Dendritic cell treated with granulocyte-macrophage colony-stimulating factor and Interleukin-4, amounts not matched to agents 40 ng/mL and 50 ng/mL, for 4 days (primary cell): ENCODE data around the gene FHOD3.

Experiments used
- H3K27ac Mint-ChIP-seq: one replicate; pipeline ENCODE4 v1.8.0; 2022; ENCODE audit warnings: mild to moderate bottlenecking, mixed read lengths
- H3K27me3 Mint-ChIP-seq: one replicate; pipeline ENCODE4 v1.8.0; 2022; ENCODE audit warnings: mild to moderate bottlenecking, mixed read lengths
- H3K36me3 Mint-ChIP-seq: one replicate; pipeline ENCODE4 v1.8.0; 2022; ENCODE audit warnings: low read depth, mixed read lengths
- H3K4me1 Mint-ChIP-seq: one replicate; pipeline ENCODE4 v1.8.0; 2022; ENCODE audit warnings: low read depth, mixed read lengths
- H3K4me3 Mint-ChIP-seq: one replicate; pipeline ENCODE4 v1.8.0; 2022; ENCODE audit warnings: mild to moderate bottlenecking, moderate library complexity, mixed read lengths
- H3K9me3 Mint-ChIP-seq: one replicate; pipeline ENCODE4 v1.8.0; 2022; ENCODE audit warnings: mixed read lengths
- intact Hi-C: fragments of 100-400 bp; cut with micrococcal nuclease; formaldehyde crosslinking; loops from one replicate; pipeline ENCODE4 v1.15.0; 2022

FHOD3 gene

GRCh38 chr18:36509646-36510197 is 212.2 kb downstream of the FHOD3 start:
- intact Hi-C loops, result no loop called here
- Mint-ChIP-seq H3K9me3 (no peaks in the 10 kb centered on the region), H3K4me3 (no peak overlapping the region), H3K27ac (no peak overlapping the region), H3K27me3 (no peaks in the 10 kb centered on the region), H3K4me1 (no peaks in the 10 kb centered on the region), H3K36me3 (no peaks in the 10 kb centered on the region)

DNA sequence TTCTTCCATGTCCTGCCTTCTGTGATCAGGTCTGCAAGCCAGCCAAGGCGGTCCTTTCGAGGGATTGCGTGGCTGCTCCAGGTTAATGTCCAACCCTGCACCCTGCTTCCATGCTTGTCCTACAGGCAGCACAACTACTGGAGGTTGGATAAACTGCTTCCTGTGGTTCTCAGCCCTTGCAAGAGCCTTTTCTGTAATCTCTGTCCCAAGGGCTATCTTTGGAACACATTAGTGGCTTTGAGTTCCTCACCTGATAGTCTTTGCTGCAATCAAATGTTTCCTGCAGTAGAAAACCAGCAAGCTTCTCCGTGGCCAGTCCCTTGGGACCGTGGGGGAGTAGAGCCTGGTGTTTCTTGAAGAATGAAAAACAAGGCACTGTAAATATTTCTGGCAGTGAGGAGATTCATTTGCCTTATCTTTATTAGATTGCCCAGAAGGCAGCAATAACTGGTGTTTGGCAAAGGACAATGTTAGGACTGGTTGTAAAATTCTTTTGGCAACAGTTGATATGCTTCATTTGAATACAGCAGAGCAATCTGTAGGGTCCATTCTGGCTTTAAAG is 214.4 kb downstream of the FHOD3 start:
- Mint-ChIP-seq H3K9me3 (no peaks in the 10 kb centered on the region), H3K27ac (no peak overlapping the region), H3K4me1 (no peaks in the 10 kb centered on the region), H3K27me3 (no peaks in the 10 kb centered on the region), H3K36me3 (no peaks in the 10 kb centered on the region), H3K4me3 (no peak overlapping the region)
- intact Hi-C loops, result no loop called here

GRCh38 chr18:36513556-36513955 is 216.0 kb downstream of the FHOD3 start:
- Mint-ChIP-seq H3K36me3 (no peaks in the 10 kb centered on the region), H3K27me3 (no peaks in the 10 kb centered on the region), H3K9me3 (no peaks in the 10 kb centered on the region), H3K4me1 (no peaks in the 10 kb centered on the region), H3K4me3 (no peak overlapping the region), H3K27ac (no peak overlapping the region)
- intact Hi-C loops, result no loop called here

GRCh38 chr18:36514778-36515177 is 217.3 kb downstream of the FHOD3 start:
- intact Hi-C loops, result no loop called here
- H3K4me1 Mint-ChIP-seq, result no peaks in the 10 kb centered on the region
- H3K27ac Mint-ChIP-seq, result no peak overlapping the region
- no peaks in the 10 kb centered on the region for H3K9me3 Mint-ChIP-seq
- H3K36me3 Mint-ChIP-seq, result no peaks in the 10 kb centered on the region
- no peak overlapping the region for H3K4me3 Mint-ChIP-seq
- no peaks in the 10 kb centered on the region for H3K27me3 Mint-ChIP-seq

DNA sequence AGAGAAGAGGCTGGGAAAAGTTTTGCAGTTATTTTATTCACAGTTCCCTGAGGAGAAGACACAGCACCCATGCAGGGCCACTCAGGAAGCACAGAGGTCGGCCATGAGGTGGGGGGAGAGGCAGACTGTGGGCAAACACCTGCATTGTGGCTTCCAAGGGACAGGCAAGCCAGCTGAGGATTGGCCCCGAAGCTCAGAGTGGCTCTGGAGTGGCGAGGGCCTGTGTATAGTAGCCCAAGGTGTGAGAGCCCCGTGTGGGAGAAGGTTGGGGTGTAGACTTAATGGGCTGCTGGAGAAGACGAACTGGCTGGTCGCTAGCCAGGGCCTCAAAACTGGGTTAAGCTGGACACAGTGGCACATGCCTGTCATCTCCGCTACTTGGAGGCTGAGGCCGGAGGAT is 218.7 kb downstream of the FHOD3 start:
- Mint-ChIP-seq H3K9me3 (no peaks in the 10 kb centered on the region), H3K27me3 (no peaks in the 10 kb centered on the region), H3K36me3 (no peaks in the 10 kb centered on the region), H3K27ac (no peak overlapping the region), H3K4me3 (no peak overlapping the region), H3K4me1 (no peaks in the 10 kb centered on the region)
- intact Hi-C loops, result no loop called here

GRCh38 chr18:36516726-36517125 is 219.2 kb downstream of the FHOD3 start:
- intact Hi-C loops, result no loop called here
- Mint-ChIP-seq H3K27me3 (no peaks in the 10 kb centered on the region), H3K4me1 (no peaks in the 10 kb centered on the region), H3K36me3 (no peaks in the 10 kb centered on the region), H3K4me3 (no peak overlapping the region), H3K9me3 (no peaks in the 10 kb centered on the region), H3K27ac (no peak overlapping the region)

GRCh38 chr18:36518839-36519238 is 221.3 kb downstream of the FHOD3 start:
- Mint-ChIP-seq H3K9me3 (no peaks in the 10 kb centered on the region), H3K36me3 (no peaks in the 10 kb centered on the region), H3K27me3 (no peaks in the 10 kb centered on the region), H3K27ac (no peak overlapping the region), H3K4me3 (no peak overlapping the region), H3K4me1 (no peaks in the 10 kb centered on the region)
- intact Hi-C loops, result no loop called here

DNA sequence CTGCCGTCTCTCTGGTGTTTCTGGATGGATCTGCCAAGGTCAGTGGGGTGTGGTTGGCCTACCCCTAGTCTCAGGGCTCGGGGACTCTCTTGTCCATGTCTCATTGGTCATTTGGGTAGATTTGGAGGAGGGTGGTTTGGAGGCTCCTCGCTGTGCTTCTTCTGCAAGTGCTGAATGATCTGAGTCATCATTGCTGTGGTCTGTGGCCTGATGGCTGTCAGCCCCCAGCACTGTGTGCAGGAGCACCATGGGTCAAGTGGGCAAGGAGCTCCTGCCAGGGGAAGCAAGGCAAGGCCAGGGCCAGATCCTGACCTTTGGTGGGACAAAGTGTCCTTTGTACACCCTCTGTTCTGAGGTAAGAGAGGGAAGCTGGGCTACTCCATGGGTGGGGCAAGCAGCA is 221.8 kb downstream of the FHOD3 start:
- Mint-ChIP-seq H3K27ac (no peak overlapping the region), H3K9me3 (no peaks in the 10 kb centered on the region), H3K4me1 (no peaks in the 10 kb centered on the region), H3K36me3 (no peaks in the 10 kb centered on the region), H3K27me3 (no peaks in the 10 kb centered on the region), H3K4me3 (no peak overlapping the region)
- intact Hi-C loops, result no loop called here

GRCh38 chr18:36522509-36522908 is 225.0 kb downstream of the FHOD3 start:
- H3K4me3 Mint-ChIP-seq, result no peak overlapping the region
- no peaks in the 10 kb centered on the region for H3K36me3 Mint-ChIP-seq

DNA sequence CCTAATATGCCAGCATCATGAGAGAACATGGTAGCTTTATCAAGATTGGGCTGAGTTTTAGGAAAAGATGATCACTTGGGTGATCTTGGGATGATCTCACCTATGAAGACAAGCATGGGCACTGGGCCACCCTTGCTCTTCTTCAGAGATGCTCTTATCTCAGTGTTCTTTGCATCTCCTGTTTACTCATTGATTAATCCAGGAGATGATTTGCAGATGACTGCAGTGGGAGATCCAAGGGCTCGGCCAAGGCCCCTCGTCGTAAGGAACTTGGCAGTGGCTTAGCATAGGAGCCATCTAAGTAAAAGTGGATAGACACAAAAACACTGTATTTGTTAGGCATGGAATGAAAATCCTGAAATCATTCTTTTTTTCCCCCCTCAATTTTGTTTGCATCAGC is 228.4 kb downstream of the FHOD3 start:
- no peaks in the 10 kb centered on the region for H3K27me3 Mint-ChIP-seq
- H3K9me3 Mint-ChIP-seq, result no peaks in the 10 kb centered on the region
- intact Hi-C loops, result no loop called here
- H3K27ac Mint-ChIP-seq, result no peak overlapping the region
- H3K4me1 Mint-ChIP-seq, result no peaks in the 10 kb centered on the region
- no peaks in the 10 kb centered on the region for H3K36me3 Mint-ChIP-seq
- H3K4me3 Mint-ChIP-seq, result no peak overlapping the region

More at GRCh38 chr18:36522509-36522908, 225.0 kb downstream of the FHOD3 start:
- no peaks in the 10 kb centered on the region for H3K9me3 Mint-ChIP-seq
- intact Hi-C loops, result no loop called here
- H3K4me1 Mint-ChIP-seq, result no peaks in the 10 kb centered on the region
- no peaks in the 10 kb centered on the region for H3K27me3 Mint-ChIP-seq
- no peak overlapping the region for H3K27ac Mint-ChIP-seq

DNA sequence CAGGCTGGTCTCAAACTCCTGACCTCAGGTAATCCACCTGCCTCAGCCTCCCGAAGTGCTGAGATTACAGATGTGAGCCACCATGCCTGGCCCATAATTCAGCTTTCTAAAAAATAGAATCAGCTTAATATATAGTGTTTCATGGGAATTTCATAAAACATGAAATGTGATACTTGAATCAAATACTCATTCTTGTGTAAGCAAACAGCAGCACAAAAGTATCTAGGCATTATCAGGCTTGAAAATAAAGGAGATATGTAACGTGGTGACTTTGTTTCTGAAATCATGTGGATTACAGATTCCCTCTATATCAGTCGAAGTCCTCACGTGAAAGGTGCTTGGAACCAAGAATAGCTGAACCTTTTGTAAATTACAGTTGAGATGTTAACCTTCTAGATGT is 229.1 kb downstream of the FHOD3 start:
- Mint-ChIP-seq H3K27me3 (no peaks in the 10 kb centered on the region), H3K4me3 (no peak overlapping the region), H3K4me1 (no peaks in the 10 kb centered on the region), H3K27ac (no peak overlapping the region), H3K9me3 (no peaks in the 10 kb centered on the region), H3K36me3 (no peaks in the 10 kb centered on the region)
- intact Hi-C loops, result no loop called here

- H3K36me3 Mint-ChIP-seq, result no peaks in the 10 kb centered on the region
Observed at GRCh38 chr18:36527051-36527450, 229.5 kb downstream of the FHOD3 start.

DNA sequence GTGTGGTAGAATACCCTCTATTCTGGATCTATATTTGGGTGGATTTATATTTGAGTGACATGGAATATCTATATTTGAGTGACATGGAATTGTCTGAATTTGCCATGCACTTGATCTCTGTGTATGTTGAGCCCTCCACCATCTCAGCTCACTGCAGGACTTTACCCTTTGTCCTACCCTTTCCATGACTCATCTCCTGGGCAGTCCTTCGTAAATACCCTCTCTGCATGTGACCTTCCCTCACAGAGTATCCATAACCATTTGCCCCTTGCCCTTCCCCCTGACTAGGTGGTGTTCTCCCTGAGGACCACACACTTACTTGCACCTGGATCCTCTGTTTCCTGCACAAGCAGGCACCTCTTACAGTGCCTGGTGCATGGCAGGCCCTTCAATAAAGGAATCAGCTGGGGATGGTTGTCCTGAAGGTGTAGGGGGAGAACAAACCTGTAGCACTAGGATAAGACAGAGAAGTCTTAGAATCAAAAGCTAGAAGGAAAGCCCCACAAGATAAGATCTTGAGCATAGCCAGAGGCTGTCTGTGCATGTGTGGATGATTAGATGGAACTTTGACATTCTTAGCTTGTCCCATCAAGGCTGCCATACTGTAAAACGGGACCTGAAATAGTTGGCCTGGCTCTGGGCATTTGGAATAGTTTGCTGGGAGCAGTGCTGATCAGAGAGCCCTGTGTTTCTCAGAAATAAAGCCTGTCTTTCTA is 230.4 kb downstream of the FHOD3 start:
- Mint-ChIP-seq H3K9me3 (no peaks in the 10 kb centered on the region), H3K27me3 (no peaks in the 10 kb centered on the region), H3K27ac (no peak overlapping the region), H3K4me1 (no peaks in the 10 kb centered on the region), H3K4me3 (no peak overlapping the region), H3K36me3 (no peaks in the 10 kb centered on the region)
- intact Hi-C loops, result no loop called here

More at GRCh38 chr18:36527051-36527450, 229.5 kb downstream of the FHOD3 start:
- no peaks in the 10 kb centered on the region for H3K27me3 Mint-ChIP-seq
- H3K9me3 Mint-ChIP-seq, result no peaks in the 10 kb centered on the region
- intact Hi-C loops, result no loop called here
- no peaks in the 10 kb centered on the region for H3K4me1 Mint-ChIP-seq
- H3K4me3 Mint-ChIP-seq, result no peak overlapping the region
- no peak overlapping the region for H3K27ac Mint-ChIP-seq

DNA sequence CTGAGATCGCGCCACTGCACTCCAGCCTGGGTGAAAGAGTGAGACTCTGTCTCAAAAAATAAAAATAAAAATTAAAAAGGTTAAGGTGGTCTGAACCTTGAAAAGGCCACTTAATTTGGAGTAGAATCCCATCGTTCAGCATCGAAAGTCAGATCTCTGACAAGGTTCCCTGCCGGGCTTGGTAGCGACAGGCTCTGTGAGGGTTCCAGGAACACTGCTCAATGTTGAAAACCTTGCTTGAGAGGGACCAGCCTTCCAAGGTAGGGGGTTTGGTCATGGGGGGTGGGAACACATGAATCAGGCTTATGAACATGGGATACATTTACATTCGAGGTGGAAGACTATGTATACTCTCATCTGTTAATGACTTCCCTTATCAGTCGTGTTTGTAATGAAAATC is 232.2 kb downstream of the FHOD3 start:
- Mint-ChIP-seq H3K36me3 (no peaks in the 10 kb centered on the region), H3K9me3 (no peaks in the 10 kb centered on the region), H3K27ac (no peak overlapping the region), H3K4me1 (no peaks in the 10 kb centered on the region), H3K27me3 (no peaks in the 10 kb centered on the region), H3K4me3 (no peak overlapping the region)
- intact Hi-C loops, result no loop called here
